G401.6 (cell line): ENCODE results near the gene ZNF674.
"Not testable (repeated sequence)": the region's sequence is repeated elsewhere in the genome, so short reads cannot be mapped to it uniquely, and the experiment has no call there.

ENCODE experiments used
- FAIRE-seq: peaks from 2 replicates; lab custom pipeline; 2012; peaks lifted over from hg19 to GRCh38; lab: Jason Lieb, UNC

The ZNF674 gene

DNA sequence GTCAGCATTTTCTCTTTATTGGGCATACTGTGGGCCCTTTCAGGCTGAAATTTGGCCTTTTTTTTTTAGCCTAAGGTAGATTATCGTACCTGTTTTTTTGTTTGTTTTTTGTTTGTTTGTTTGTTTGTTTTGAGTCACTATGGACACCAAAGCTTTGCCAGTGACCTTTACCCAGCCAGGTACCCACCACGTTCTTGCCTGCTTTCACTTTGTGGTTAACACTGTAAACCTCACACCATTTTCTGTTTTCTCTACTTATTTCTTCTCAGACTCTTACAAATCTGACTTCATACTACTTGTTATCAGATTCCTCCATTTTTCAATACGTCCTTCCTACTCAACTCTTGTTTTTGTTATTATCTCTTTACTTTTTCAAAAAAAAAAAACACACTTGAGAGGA lies 81.5 kb downstream of the ZNF674 start:
- FAIRE-seq = no peak

DNA sequence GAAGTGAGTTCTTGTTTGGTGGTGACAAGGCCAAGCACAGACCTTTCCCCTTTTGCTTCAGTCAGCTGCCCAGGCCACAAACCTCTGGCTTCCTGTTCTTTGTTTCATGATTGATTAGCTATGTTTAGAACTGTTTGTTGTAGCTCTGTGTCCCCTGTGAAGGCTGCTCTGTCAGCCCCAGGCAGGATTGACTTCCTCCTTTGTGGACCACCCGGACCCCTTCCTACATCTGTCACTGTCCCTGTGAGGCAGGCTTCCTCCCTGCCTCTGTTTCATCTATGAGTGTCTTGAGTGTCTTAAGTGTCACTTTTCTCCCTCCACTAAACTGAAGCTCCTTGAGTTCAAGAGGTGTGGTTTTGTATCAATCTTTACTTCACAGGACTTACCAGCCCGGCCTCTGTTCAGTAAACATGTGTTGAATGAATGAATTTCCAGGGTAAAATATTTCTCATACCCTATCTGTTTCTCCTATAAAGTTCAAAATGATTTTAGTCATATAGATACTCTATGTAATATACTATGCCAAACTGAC lies 83.5 kb downstream of the ZNF674 start:
- no peak for FAIRE-seq

DNA sequence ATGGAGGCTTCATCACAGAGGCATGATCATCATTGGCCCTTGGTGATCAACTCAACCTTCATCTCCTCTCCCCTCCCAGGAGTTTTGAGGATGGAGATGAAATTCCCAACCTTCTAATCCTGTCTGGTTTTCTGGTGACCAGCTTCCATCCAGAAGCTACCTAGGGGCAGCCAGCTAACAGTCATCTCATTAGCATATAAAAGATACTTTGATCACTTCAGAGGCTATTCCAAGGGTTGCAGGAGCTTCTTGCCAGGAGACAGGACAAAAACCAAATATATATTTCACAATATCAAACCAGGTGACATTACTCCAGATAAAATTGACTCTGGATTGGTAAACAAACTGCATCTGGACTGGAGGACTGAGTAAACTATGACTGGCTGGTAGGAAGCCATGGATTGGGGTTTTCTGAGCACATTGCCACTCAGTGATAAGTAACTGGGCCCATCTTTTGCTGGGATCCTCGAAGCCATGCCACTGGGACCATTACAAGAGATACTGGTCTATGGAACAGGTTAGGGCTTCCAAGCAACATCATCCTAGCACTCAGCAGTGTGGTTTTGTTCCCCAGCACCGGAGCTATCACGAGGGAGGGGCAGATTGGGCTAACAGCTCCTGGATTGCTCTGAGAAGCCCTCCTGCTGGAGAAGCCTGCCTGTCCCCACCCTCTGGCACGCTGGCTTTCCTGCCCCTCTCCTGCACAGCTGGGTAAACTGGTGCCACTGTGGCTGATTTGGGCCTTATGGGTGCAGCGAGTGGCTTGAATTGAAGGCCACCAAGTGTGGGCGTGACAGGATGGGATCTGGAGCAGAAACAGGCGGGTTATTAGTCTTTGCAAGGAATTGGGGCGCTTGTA lies 84.2 kb downstream of the ZNF674 start:
- not testable (repeated sequence) for FAIRE-seq

DNA sequence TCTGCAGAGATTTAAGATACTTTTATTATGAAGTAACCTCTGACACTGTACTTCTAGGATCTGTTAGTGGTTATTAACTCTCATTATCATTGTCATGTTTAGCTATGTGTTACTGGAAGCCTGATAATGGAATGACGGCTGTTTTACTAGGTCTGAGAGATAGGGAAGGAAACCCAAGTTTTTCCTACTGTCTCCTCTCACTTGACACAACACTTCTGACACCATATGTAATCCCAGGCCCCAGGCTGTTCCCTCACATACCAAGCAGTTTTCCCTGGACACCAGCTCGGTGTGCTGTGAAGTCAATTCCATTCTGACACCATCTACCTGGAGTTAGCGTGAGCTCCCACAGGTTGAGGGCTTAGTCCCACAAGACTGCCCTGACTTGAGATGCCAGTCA lies 85.6 kb downstream of the ZNF674 start:
- no peak for FAIRE-seq

DNA sequence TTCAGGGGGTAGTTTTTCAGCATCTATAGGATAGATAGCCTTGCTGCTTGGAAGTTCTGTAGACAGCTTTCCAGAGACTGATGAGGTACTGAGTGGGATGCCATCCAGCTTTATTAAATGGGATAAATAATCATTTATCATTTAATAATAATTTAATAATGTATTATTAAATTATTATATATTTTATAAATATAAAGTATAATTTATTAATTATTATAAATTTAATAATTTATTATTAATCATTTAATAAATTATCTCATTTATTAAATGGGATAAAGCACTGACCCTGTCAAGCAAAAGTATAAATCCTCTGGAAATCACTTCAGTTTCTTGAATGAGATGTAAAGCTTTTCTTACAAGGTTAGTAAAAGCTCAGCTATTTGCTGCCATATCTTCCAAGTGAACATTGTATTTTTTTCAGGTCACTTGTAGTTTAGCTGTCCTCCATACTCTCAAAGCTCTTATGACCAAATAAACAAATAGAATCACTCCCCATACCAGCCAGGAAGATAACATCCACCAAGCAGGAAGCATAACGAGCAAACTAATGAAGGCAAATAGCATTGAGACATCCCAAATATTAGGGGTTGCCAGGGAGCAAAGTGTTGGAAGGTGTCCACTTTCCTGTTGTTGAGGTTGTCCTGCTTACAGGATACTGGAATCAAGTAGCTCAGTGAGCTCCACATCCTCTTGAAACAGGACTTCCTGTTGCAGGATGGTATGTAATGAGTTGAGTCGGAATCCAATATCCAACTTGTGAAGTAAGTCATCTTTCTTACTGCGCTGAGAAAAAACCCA lies 88.9 kb downstream of the ZNF674 start:
- peak; percentile 91 for FAIRE-seq
